HG02678 (cell line): Measurements from ENCODE around the gene NLRC5.
"Not testable (repeated sequence)": the region's sequence is repeated elsewhere in the genome, so short reads cannot be mapped to it uniquely, and the experiment has no call there.

Source experiments
- ATAC-seq: cut with Tn5 transposase; IDR thresholded peaks from one replicate; pipeline ENCODE4 v1.9.1; 2021; ENCODE audit warnings: mild to moderate bottlenecking, moderate library complexity; ENCODE audit not compliant: unreplicated experiment

The NLRC5 gene

DNA sequence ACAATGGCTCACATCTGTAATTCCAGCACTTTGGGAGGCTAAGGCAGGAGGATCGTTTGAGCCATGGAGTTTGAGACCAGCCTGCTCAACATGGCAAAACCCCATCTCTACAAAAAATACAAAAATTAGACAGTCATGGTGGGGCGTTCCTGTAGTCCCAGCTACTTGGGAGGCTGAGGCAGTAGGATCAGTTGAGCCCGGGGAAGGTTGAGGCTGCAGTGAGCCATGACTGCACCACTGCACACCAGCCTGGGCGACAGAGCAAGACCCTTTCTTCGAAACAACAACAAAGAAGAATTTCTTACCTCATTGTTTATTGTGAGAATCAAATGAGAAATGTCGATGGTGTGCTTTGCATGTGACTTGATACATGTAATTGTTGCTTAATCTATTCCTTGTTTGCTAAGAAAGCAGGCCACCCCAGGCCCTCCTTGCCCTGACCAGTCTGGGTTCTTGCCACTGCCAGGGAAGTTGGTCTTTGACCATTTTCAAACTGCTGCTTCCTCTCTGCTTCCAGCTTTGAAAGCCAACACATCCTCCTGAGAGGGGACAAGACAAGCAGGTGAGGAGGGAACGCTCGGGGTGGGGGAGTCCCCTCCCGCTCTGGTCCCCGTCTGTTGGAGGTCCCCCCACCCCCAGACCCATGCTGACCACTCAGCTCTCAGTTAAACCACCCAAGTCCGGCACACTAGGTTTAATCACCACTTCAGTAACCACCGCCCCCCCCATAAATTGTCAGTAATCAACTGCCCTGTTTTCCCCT, 55.8 kb downstream of the NLRC5 start:
- no peak for ATAC-seq

DNA sequence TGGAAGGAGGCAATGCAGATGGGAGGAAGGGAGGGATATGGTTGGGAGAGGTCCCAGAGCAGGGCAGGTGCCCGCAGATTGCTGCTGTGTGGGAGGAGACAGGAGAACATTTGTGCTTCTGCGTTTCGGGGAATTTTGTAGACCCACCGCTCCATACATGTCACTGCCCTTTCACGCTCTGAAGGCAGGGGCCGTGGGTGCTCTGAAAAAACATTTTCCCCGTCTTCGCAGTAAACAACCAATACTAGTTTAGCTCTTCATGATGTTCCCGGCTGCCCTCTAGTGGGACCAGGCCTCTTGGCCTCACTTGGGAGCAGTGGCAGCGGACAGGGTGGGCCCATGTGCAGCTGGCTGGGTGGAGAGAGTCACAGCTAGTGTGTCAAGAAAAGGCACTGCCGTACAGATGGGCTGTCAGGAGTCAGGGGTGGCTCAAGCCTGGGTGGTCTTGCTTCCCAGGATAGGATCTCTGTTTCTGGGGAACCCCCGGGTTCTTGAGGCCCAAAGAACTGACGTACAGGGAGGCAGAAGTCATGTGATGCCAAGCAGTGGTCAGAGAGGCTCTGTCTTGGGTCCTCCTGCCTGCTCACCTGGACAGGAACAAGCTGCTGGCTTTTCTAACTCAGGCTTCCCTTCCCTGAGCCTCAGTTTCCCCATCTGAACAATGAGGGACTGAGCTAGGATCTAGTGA, 56.5 kb downstream of the NLRC5 start:
- peak; percentile 27 for ATAC-seq

DNA sequence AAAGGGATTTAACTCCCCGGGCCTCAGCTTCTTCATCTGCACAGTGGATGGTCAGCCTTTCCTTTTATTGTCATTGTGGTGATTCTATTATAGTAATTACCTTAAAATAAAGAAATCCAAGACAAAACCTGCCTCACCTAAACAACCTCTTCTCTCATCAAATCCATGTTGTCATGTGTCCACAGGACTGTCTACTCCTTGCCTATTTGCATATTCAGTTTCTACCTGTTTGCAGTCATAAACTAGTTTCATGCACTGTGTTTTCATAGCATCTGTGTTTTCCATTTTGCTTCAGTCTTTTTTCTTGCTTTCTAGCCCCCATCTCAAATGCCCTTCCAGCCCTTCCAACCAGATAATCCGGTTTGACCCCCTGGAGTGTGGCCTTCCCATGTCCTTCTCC, 58.7 kb downstream of the NLRC5 start:
- ATAC-seq = no peak

DNA sequence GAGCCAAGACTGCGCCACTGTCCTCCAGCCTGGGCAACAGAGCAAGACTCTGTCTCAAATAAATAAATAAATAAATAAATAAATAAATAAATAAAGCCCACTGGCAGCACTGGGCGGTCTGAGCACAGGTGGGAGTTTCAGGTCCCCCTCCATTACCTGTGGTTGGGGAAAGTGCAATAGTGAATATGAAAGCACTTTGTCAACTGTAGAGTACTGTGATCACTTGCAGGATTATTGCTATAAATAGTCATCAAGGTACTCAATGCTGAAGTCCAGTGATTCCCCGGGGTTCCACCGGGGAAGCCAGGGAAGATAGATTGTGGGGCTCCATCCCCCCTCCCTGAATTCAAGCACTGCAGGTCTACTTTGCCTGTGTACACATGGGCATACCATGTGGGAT, 60.3 kb downstream of the NLRC5 start:
- ATAC-seq = peak; percentile 62

DNA sequence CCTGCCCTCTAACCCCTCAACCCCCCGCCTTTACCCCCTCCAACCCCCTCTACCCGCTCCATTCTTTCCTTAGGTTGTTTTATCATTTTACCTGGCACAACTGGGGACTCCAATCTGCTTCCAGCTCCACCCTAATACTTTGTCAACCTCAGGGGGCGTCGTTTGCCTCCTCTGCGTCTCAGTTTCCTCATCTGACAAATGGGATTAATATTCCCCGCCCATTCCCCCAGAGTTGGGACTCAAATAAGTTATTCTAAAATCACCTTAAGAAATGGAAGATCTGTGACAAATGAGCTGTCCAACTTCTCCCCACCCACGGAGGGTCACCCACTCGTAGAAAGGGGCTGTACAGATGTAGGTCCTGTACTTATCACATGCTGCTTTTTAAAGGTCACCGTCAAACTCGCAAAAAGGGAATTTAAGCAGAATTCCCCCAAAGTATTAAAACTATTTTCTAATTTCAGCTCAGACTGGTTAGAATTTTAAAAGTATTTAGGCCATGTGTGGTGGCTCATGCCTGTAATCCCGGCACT, 62.4 kb downstream of the NLRC5 start:
- no peak for ATAC-seq

DNA sequence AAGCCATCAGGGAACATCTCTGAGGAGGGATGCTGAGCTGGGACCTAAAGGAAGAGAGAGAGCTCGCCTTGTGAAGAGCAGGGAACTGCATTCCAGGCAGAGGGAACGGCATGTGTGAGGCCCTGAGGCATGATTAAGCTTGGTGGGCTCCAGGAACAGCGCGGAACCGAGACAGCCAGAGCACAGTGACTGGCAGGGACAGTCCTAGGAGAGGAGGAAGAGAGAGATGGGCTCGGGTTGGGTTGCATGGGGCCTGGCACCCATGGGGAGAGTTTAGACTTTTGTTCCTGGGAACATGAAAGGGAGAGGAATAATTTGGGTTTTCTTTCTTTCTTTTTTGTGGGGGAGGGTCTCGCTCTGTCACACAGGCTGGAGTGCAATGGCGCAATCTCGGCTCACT, 63.8 kb downstream of the NLRC5 start:
- no peak for ATAC-seq

DNA sequence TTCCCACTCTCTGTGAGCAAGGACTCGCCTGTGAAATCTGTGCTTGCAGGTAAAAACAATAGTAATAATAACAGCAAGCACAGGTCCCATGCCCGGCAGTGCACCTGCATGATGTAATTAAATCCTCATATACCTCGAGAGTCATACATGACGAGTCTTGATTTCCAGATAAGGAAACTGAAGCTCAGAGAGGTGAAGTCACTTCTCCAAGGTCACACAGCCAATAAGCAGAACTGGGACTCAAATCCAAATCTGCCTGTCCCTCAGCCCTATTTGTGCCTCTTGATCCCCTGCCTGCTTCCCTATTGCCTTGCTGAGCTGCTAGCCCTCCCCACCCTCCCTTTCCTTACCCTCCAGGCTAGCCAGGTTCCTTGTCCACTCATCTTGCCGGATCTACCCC, 65.0 kb downstream of the NLRC5 start:
- ATAC-seq = no peak

DNA sequence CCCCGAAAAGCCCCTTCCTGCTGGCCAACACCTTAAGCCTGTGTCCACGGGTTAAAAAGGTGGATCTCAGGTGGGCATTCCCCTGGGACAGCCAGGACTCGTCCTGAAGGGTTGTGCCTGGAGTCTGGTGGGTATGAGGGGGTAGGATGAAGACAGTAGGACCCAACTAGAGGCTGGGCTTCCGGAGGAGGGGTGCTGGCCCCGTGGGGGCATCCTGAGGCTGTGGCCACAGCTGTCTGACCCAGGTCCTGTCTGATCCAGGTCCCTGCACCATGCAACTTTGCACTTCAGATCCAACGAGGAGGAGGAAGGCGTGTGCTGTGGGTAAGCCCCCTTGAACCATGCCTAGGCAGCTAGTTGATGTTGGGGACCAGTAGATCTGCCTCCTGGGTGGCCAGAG, 65.4 kb downstream of the NLRC5 start:
- ATAC-seq = no peak

DNA sequence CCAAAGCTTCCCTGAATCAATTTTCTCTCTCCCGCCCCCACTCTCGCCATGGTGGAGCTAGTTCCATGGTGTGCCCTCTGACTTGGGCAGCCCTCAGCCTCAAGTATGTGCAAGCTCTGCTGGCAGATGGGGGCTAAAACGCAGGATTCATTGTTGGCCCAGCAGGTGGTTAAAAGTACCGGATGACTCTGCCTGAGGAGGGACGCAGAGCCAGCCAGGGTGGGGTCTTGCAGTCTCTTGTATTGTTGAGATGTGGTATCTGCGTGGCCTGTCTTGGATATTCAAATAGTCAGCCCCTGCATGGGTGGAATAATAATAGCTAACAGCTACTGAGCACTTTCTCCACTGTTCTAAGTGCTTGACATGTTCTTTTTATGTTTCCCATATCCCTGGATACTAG, 66.3 kb downstream of the NLRC5 start:
- ATAC-seq = no peak

DNA sequence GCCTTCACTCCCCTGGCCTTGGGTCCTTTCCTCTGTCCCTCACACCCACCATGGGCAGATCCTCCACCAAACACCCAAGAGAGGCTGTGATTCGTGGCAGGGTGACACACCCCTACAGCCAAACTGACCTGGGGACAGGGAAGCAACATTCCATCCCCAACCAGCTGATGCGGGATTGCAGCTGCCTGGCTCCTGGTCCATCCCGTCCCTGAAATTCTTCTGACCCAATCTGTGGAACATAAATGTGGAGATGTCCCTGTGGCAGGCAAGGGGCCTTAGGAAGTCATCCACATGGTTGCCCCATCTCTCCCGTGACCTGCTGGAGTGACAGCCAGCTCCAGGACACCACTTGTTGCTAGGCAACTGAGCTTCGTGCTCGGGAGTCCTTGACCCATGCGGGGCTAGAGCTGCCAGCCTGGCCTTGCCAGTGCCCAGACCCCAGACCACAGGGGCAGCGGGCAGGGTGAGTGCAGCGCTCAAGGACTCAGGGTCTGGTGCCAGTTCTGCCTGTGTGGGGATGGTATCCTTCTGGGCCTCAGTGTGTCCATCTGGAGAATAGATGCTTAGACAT, 69.0 kb downstream of the NLRC5 start:
- no peak for ATAC-seq

DNA sequence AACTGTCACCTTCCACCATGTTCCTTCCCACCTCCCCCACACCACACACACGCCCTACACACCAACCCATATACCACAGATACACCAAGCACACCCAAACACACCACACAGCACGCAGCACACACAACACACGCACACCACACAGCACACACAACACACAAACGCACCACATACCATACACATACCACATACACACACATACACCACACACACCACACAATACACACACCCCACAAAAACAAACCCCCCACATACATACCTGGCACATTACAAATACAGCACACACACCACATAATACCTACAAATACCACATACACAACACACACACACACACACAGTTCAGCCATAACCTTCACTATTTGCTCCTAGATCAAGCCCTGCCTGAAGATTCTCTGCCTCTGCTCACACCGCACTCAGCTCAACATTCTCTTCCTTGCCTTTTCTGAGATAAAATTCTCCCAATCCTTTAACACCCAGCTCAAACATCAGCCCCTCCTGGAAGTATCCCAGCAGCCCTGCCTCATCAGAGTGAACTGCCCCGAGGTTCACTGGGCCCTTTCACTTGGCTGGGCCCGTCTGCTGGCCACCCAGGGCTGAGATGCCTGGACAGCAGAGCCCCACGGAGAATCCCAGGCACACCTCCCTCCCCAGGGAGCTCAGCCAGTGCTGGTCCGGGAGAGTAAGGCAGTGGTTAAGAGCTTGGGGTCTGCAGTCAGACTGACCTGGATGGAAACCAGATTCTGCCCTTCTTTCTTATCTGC, 71.1 kb downstream of the NLRC5 start:
- no peak for ATAC-seq

DNA sequence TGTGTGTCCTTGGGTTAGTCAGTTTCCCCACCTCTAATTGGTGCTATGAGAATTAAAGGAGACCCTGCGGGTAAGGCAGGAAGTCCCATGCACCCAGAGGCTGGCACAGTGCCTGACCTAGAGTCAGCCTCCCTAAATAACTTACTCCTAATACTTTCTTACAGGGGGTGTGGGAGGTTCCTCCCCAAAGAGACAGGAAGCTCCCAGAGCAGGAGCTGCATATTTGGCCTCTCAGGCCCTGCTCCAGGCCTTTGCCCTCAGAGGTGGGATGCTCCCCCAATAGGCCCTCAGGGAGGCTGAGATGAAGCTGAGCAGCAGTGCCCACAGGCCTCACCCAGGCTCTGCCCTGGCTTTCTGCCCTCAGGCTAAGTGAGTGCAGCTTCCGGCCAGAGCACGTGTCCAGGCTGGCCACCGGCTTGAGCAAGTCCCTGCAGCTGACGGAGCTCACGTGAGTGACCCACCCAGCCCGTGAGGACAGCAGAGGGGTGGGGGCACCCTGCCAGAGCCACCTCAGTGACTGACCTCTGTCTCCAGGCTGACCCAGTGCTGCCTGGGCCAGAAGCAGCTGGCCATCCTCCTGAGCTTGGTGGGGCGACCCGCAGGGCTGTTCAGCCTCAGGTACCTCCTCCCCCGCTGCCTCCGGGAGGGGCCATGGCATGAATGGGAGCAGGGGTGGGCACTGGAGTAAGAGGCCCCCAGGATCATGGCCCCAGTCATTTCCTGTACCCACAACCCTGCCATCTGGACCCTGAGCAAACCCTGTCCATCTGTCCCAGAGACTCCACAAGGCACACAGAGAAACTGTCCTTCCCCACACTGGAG, 71.9 kb downstream of the NLRC5 start:
- no peak for ATAC-seq

DNA sequence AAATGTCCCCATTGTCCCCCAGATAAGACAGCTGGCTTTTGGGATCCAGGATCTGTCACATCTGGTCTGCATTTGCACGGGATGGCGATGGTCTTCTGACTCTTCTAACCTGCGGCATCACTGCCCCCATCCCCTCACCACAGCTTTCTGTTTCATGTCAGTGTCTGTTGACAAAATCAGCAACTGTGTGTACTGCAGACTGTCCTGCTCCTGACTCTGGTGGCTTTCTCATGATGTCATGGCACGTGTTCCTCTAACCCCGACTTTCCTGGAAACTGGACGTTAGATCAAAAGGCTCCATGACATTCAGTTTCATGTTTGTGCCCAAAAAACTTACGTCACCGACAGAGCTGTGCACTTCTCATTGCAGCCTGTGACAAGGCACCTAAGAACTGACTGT, 73.0 kb downstream of the NLRC5 start:
- ATAC-seq = no peak

DNA sequence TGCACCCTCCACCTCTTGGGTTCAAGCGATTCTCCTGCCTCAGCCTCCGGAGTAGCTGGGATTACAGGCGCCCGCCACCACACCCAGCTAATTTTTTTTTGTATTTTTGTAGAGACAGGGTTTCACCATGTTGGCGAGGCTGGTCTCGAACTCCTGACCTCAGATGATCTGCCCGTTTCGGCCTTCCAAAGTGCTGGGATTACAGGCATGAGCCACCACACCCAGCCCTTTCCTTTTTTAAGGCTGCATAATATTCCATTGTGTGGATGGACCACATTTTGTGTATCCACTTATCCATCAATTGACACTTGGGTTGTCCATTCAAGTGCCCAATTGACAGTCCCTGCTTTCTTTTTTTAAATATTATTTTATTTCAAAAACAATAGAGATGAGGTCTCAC, 73.8 kb downstream of the NLRC5 start:
- not testable (repeated sequence) for ATAC-seq

DNA sequence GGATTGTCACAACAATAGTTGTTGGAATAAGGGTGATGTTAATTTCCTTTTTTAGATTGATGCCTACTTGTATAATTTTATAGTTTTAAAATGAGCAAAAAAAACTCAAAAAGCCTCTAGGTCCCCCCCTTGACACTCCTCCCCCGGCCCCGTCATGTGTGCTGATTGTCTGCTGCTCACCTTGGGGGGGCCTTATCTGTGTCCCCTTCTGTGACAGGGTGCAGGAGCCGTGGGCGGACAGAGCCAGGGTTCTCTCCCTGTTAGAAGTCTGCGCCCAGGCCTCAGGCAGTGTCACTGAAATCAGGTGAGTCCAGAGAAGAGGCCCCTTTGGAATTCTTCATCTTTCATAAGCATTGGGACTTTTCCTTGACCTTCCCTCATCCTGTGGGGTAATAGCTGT, 75.6 kb downstream of the NLRC5 start:
- no peak for ATAC-seq

DNA sequence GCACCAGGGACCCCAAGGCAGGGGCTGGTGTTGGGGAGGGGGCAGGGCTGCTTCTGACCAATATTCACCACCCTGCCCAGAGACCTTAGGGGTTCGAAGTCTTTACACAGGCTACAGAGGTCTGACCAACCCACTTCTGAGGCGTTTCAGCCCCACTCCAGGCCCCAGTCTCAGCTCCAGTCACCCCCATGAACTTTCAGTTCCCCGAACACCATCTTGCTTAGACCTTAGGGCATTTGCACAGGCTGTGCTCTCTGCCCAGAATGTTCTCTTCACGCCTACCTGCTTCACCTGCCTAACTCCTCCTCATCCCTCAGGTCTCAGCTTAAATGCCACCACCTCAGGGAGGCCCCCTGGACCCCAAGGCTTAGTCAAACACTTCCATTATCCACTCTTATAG, 77.3 kb downstream of the NLRC5 start:
- no peak for ATAC-seq

DNA sequence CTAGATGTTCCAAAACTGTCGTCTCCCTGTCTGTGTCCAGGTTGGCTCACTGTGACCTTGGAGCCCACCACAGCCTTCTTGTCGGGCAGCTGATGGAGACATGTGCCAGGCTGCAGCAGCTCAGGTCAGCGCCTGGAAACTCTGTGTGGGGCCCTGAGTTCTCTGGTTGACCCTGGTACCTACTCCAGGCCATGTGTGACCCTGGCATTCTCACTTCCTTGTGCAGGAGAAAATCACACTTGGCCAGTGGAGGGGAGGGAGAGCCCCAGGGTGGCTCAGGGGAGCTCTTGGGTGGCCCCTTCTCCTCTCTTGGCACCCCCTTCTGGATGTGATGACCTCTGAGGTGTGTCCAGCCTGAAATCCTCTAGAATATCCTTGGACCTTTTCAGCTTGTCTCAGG, 78.0 kb downstream of the NLRC5 start:
- ATAC-seq = no peak

DNA sequence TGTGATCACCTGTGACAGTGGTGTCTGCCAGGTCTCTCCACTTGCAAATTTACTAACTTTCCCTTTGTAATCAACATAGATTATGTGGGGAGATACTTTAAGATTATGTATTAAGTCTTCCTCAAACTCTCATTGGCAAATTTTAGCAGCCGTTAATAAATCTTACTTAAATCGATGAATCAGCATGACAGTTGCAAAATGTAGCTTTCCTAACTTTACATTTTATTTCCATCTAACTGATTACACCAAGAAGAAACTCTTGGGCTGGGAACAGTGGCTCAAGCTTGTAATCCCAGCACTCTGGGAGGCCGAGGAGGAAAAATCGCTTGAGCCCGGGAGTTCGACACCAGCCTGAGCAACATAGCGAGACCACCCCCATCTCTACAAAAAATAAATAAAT, 79.7 kb downstream of the NLRC5 start:
- ATAC-seq = no peak

DNA sequence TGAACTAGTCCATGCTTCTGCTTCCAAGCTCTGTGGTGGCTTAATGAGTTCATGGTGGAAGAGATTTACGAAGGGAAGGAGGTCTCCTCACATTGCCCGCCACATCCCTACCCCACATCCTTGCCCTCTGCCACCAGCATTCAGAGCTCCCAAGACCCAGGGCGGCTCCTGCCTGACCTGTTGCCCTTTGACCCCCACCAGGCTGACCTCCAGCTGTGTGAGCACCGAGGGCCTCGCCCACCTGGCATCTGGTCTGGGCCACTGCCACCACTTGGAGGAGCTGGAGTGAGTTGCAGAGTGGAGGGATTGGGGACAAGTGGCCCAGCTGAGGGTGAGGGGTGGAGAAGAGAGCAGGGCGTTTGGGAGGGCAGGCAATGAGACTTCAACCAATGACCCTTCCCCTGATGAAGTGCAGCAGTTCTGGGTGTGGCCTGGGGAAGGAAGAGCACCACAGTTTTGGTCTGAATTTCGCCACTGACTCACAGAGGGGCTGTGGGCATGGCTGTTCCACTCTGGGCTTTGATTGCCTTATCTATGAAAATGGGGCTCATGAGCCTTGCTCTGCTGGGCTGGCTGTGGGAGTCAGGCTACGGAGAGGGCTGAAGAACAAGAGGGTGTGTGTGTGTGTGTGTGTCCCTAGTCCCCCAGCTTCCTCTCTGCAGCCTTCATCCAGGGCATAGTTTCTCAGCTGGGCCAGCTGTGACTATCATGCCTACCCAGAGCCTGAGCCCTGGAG, 80.4 kb downstream of the NLRC5 start:
- ATAC-seq = no peak

DNA sequence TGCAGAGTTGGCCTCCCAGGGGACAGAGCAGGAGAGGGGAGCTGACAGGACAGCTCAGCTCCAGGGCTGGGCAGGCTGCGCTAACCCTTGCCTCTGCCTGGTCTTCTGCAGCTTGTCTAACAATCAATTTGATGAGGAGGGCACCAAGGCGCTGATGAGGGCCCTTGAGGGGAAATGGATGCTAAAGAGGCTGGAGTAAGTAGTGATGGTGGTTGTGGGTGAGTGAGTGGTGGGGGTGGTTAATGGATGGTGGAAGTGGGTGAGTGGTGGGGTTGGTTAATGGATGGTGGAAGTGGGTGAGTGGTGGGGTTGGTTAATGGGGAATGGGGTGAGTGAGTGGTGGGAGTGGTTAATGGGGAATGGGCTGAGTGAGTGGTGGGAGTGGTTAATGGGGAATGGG, 81.1 kb downstream of the NLRC5 start:
- ATAC-seq = no peak
